Measurements from ENCODE around the gene DYNC1H1.
"Not testable (repeated sequence)": the region's sequence is repeated elsewhere in the genome, so short reads cannot be mapped to it uniquely, and the experiment has no call there.

DYNC1H1 gene

GRCh38 chr14:102074415-102074964 is 110.1 kb downstream of the DYNC1H1 start:
- no peak for DNase-seq

- DNase-seq = no peak
These were observed 110.8 kb downstream of the DYNC1H1 start for GRCh38 chr14:102075155-102075554.

- DNase-seq = no peak
These were observed 113.0 kb downstream of the DYNC1H1 start for GRCh38 chr14:102077382-102077709.

- not testable (repeated sequence) for DNase-seq
These were observed 114.0 kb downstream of the DYNC1H1 start for GRCh38 chr14:102078361-102078791.

- DNase-seq = no peak
These were observed 114.7 kb downstream of the DYNC1H1 start for GRCh38 chr14:102078831-102079699.

- DNase-seq = no peak
These were observed 115.3 kb downstream of the DYNC1H1 start for GRCh38 chr14:102079700-102079979.

- DNase-seq = no peak
These were observed 116.1 kb downstream of the DYNC1H1 start for GRCh38 chr14:102080183-102081080.

- DNase-seq = no peak
These were observed 117.1 kb downstream of the DYNC1H1 start for GRCh38 chr14:102081231-102082080.

GRCh38 chr14:102084522-102084921 is 120.1 kb downstream of the DYNC1H1 start:
- not testable (repeated sequence) for DNase-seq

- no peak for DNase-seq
These were observed 120.6 kb downstream of the DYNC1H1 start for GRCh38 chr14:102084931-102085330.

- no peak for DNase-seq
These were observed 121.1 kb downstream of the DYNC1H1 start for GRCh38 chr14:102085488-102085887.

- DNase-seq = peak; percentile 77
These were observed 121.8 kb downstream of the DYNC1H1 start for GRCh38 chr14:102085948-102086708.

GRCh38 chr14:102086709-102086971 is 122.3 kb downstream of the DYNC1H1 start:
- no peak for DNase-seq

GRCh38 chr14:102086972-102087761 is 122.8 kb downstream of the DYNC1H1 start, which contains the start of gene HSP90AA1:
Gene HSP90AA1, minus strand, starts transcription at chr14:102087044. Its CDS starts 666 bp downstream, at chr14:102086378.
- peak; percentile 96 for DNase-seq

- no peak for DNase-seq
These were observed 123.3 kb downstream of the DYNC1H1 start for GRCh38 chr14:102087762-102088011.

GRCh38 chr14:102088012-102088792 is 123.8 kb downstream of the DYNC1H1 start:
- peak; percentile 86 for DNase-seq

GRCh38 chr14:102089621-102090343 is 125.4 kb downstream of the DYNC1H1 start:
- no peak for DNase-seq

GRCh38 chr14:102090713-102091112 is 126.3 kb downstream of the DYNC1H1 start:
- no peak for DNase-seq

GRCh38 chr14:102092806-102093205 is 128.4 kb downstream of the DYNC1H1 start:
- DNase-seq = no peak

GRCh38 chr14:102094101-102094500 is 129.7 kb downstream of the DYNC1H1 start:
- DNase-seq = peak; percentile 88

All from hematopoietic multipotent progenitor cell treated with erythropoietin and hydrocortisone succinate and interleukin-3 and kit ligand, for 4 days (in vitro differentiated cells).